ENCODE measurements around the gene TSPAN31.

TSPAN31 gene

GRCh38 chr12:57782243-57782607 is 37.4 kb downstream of the TSPAN31 start:
- no peak for DNase-seq (ENCODE audit: low read depth in 2 of 3, low spot score in 2 of 3)

GRCh38 chr12:57782608-57783465 is 38.0 kb downstream of the TSPAN31 start, which contains the start of gene TSFM:
TSFM (plus strand) TSS chr12:57782787; CDS start chr12:57782802, 15 bp downstream.
- DNase-seq (ENCODE audit: low read depth in 2 of 3, low spot score in 2 of 3), result peak; percentile 83 to 98 (median 97)

- no peak for DNase-seq (ENCODE audit: low read depth in 2 of 3, low spot score in 2 of 3)
These were observed 38.6 kb downstream of the TSPAN31 start for GRCh38 chr12:57783466-57783801.

GRCh38 chr12:57783861-57784260 is 39.0 kb downstream of the TSPAN31 start:
- no peak for DNase-seq (ENCODE audit: low read depth in 2 of 3, low spot score in 2 of 3)

- no peak for DNase-seq (ENCODE audit: low read depth in 2 of 3, low spot score in 2 of 3)
These were observed 49.1 kb downstream of the TSPAN31 start for GRCh38 chr12:57793920-57794319.

- no peak for DNase-seq (ENCODE audit: low read depth in 2 of 3, low spot score in 2 of 3)
These were observed 50.5 kb downstream of the TSPAN31 start for GRCh38 chr12:57795354-57795753.

- DNase-seq (ENCODE audit: low read depth in 2 of 3, low spot score in 2 of 3), result no peak
These were observed 52.2 kb downstream of the TSPAN31 start for GRCh38 chr12:57796996-57797395.

- no peak for DNase-seq (ENCODE audit: low read depth in 2 of 3, low spot score in 2 of 3)
These were observed 53.1 kb downstream of the TSPAN31 start for GRCh38 chr12:57797933-57798332.
